ENCODE measurements around the gene CLCNKA.
"Not testable (repeated sequence)": the region's sequence is repeated elsewhere in the genome, so short reads cannot be mapped to it uniquely, and the experiment has no call there.

The CLCNKA gene

GRCh38 chr1:16018308-16018707, 3.5 kb upstream of the CLCNKA start:
- no peak for DNase-seq

- DNase-seq = no peak
Measured at GRCh38 chr1:16018749-16019643, 2.8 kb upstream of the CLCNKA start.

GRCh38 chr1:16019644-16020277, 2.1 kb upstream of the CLCNKA start:
- DNase-seq = no peak

- no peak for DNase-seq
Measured at GRCh38 chr1:16020325-16020724, 1.5 kb upstream of the CLCNKA start.

- not testable (repeated sequence) for DNase-seq
Measured at GRCh38 chr1:16020878-16021277, 958 bp upstream of the CLCNKA start.

GRCh38 chr1:16022393-16022792, 557 bp downstream of the CLCNKA start:
- no peak for DNase-seq

GRCh38 chr1:16023050-16023653, 1.3 kb downstream of the CLCNKA start:
- no peak for DNase-seq

GRCh38 chr1:16026302-16026701, 4.5 kb downstream of the CLCNKA start:
- not testable (repeated sequence) for DNase-seq

- DNase-seq = peak; percentile 46 to 48
Measured at GRCh38 chr1:16026723-16027484, 5.1 kb downstream of the CLCNKA start.

GRCh38 chr1:16028237-16029002, 6.6 kb downstream of the CLCNKA start:
- no peak for DNase-seq

- not testable (repeated sequence) for DNase-seq
Measured at GRCh38 chr1:16029003-16029268, 7.1 kb downstream of the CLCNKA start.

- DNase-seq = no peak
Measured at GRCh38 chr1:16029288-16029687, 7.5 kb downstream of the CLCNKA start.

- no peak for DNase-seq
Measured at GRCh38 chr1:16031551-16031950, 9.7 kb downstream of the CLCNKA start.

GRCh38 chr1:16032388-16033102, 10.7 kb downstream of the CLCNKA start:
- DNase-seq = peak; percentile 63 to 70

- DNase-seq = not testable (repeated sequence)
Measured at GRCh38 chr1:16033103-16033632, 11.3 kb downstream of the CLCNKA start.

GRCh38 chr1:16036461-16036860, 14.6 kb downstream of the CLCNKA start:
- DNase-seq = not testable (repeated sequence)

- DNase-seq = no peak
Measured at GRCh38 chr1:16038620-16038912, 16.7 kb downstream of the CLCNKA start.

GRCh38 chr1:16039871-16040270, 18.0 kb downstream of the CLCNKA start:
- DNase-seq = not testable (repeated sequence)

GRCh38 chr1:16041200-16041599, 19.4 kb downstream of the CLCNKA start:
- no peak for DNase-seq

- no peak for DNase-seq
Measured at GRCh38 chr1:16042096-16042495, 20.3 kb downstream of the CLCNKA start.

GRCh38 chr1:16042654-16043053, 20.8 kb downstream of the CLCNKA start:
- DNase-seq = not testable (repeated sequence)

- DNase-seq = no peak
Measured at GRCh38 chr1:16043521-16043920, 21.7 kb downstream of the CLCNKA start, which contains the start of gene CLCNKB. CLCNKB (plus strand) TSS chr1:16043782; CDS start chr1:16044493, 711 bp downstream.

All from stimulated activated CD4-positive, alpha-beta T cell treated with anti-CD3 and anti-CD28 coated beads, Interleukin-2, amount 100 ng/mL, for 24 hours (primary cell).